GM23338 (cell line): ENCODE results near the gene EXD3. TPM values are rescaled to one million over a fixed set of nuclear protein-coding genes. Genes with fewer than 3 reads are reported as not detected.

Experiments used
- CREB1 ChIP-seq: fragments of 250-450 bp; sonication (Bioruptor Pico); IDR thresholded peaks from 2 replicates; pipeline ENCODE4 v1.5.0; 2020; ENCODE audit warnings: low read depth, mild to moderate bottlenecking, moderate library complexity
- EZH2 ChIP-seq: fragments of 200-600 bp; sonication (generic); IDR thresholded peaks from one replicate; pipeline ENCODE4 v1.8.0; 2017; ENCODE audit warnings: antibody characterized with exemption, mild to moderate bottlenecking, low read depth; ENCODE audit not compliant: unreplicated experiment
- EZH2phosphoT487 ChIP-seq: fragments of 200-600 bp; sonication (generic); IDR thresholded peaks from one replicate; pipeline ENCODE4 v1.8.1; 2018; ENCODE audit warnings: antibody characterized with exemption; ENCODE audit not compliant: unreplicated experiment
- JUNB ChIP-seq: IDR thresholded peaks from one replicate; pipeline ENCODE4 v1.6.1; 2016; ENCODE audit warnings: antibody characterized with exemption; ENCODE audit not compliant: unreplicated experiment
- REST ChIP-seq: IDR thresholded peaks from one replicate; pipeline ENCODE4 v1.6.1; 2018; ENCODE audit warnings: antibody characterized with exemption; ENCODE audit not compliant: unreplicated experiment
- STAT1 ChIP-seq: IDR thresholded peaks from one replicate; pipeline ENCODE4 v1.6.1; 2016; ENCODE audit warnings: antibody characterized with exemption; ENCODE audit not compliant: unreplicated experiment
- ZNF331 ChIP-seq: fragments of 250-450 bp; sonication (Bioruptor Pico); IDR thresholded peaks from 2 replicates; pipeline ENCODE4 v1.5.0; 2020; ENCODE audit warnings: low read depth, mild to moderate bottlenecking, moderate library complexity
- ZNF462 ChIP-seq: fragments of 250-450 bp; sonication (Bioruptor Pico); IDR thresholded peaks from 2 replicates; pipeline ENCODE4 v1.5.0; 2020; ENCODE audit warnings: mild to moderate bottlenecking, moderate library complexity
- polyA plus RNA-seq: library from polyadenylated mRNA; unstranded; fragments of >200 nt; fragmentation: Nextera tagmentation; extraction: Ambion mirVana; gene quantifications from 2 replicates; pipeline ENCODE4 v1.2.1, GENCODE V29; 2016
- total RNA-seq: library from RNA; depleted of rRNA; stranded (reverse); fragments of >200 nt; shearing (Covaris generic); gene quantifications from 2 replicates; pipeline ENCODE4 v1.2.3, GENCODE V29; 2014

Gene EXD3
- total and polyA plus RNA-seq, 2 experiments from 2014 or later: 3.6 to 9.7 TPM

GRCh38 chr9:137273095-137273490, 149.9 kb downstream of the EXD3 start (continued):
- TF ChIP-seq ZNF462 (CRISPR knock-in tag) (no peak), STAT1 (no peak), EZH2phosphoT487 (no peak), ZNF331 (CRISPR knock-in tag) (no peak), REST (no peak), EZH2 (no peak), JUNB (no peak), CREB1 (CRISPR knock-in tag) (no peak)
